OCI-M1 (cell line): ENCODE measurements around the gene MAP3K9.

Source experiments
- DNase-seq: peaks from one replicate; lab custom pipeline; 2025; lab: John Stamatoyannopoulos, UW

Gene MAP3K9

DNA sequence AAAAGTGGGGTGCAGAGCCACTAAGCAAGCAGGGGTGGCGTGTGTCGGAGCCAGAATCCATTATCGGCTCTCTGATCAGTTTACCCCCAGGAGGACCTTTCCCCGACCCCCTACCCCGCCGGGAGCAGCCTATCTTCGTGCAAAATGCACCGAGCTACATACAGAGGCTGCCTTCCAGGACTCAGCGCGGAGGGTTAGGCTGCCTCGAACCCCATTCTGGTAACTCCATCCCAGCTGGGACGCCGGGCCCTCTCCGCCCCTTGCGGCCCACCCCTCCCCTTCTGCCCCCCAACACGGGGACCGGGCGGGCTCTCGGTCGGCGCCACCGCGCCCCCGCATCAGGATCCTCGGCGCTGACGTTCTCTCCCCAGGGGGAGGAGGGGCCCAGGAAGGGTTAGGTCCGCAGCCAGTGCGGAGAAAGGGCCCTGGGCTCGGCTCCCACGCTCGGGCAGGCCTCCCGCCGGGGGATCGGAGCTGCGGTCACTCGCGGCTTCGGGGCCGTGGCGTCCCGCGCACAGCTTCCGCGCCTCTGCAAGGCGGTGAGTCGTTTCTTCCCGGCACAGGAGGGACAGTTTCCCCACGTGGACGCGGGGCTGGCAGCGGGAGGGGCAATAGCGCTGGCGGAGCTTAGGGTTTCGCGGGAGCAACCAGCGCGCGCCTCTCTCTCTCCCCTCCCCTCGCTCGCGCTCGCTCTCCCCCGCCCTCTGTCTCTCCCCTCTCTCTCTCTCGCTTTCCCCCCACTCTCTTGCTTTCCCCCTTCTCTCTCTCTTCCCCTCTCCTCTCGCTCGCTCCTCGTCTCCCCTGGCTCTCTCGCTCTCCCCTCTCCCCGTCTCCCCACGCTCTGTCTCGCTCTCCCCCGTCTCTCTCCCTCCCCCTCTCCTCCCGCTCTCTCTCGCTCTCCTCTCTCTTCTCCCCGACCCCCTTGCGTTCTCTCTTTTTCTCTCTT is 12.5 kb upstream of the MAP3K9 start:
- no peak for DNase-seq

DNA sequence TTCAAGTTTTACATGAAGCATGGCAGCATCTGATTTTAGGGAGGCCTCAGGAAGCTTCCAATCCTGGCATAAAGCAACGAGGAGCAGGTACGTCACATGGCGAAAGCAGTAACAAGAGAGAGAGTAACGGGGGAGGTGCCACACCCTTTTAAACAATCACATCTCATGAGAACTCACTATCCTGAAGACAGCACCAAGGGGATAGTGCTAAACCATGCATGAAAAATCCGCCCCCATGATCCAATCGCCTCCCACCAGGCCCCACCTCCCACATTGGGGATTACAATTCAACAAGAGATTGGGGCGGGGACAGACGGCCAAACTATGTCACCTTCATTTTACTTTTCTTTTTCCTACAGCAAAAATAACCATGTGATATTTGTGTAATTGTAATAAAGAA is 7.2 kb upstream of the MAP3K9 start:
- no peak for DNase-seq

DNA sequence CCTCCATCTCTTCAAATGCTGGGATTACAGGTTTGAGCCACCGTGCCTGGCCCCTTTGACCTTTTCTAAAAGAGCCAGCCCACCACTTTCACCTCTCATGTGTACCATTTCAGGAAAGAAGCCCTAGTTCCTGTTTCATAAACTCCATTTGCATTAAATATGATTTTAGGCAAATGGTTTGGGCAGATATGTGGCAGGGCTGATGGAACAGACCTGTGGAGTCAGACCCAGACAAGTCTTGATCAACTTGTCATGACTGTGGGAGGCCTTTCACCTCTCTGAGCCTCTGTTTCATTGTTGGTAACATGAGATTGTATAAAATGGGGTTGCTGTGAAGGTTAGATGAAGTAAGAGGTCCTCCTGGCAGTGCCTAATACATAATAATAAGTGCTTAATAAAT is 5.2 kb upstream of the MAP3K9 start:
- no peak for DNase-seq

DNA sequence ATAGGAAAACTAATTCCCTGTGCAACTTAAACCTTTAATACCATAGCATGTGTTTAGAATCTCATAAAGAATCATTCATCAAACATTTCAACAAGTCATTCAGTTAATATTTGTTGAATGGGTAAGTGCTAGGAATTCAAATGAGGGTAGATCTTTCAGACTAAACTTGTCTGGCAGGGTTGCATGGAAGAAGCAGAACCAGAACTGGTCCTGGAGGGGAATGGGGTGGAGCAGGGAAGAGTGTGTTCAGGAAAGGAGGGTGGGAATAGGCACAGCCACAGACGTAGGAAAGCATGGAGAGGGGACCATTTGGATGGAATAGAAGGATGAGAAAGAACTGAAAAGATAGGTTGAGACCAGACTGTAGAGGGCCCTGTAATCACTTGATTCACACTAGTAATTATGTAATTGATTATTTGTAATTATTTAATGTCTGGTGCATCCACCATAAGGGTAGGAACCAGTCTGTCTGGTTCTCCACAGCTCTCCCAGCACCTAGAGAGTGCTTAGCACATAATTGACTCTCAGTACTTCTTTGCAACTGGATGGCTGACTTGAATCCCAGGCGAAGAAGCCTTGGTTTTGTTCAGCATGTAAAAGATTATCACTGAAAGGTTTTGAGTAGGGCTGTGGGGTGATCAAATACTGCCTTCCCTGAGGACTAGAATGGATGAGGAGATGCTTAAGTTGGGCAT is 3.0 kb upstream of the MAP3K9 start:
- no peak for DNase-seq

DNA sequence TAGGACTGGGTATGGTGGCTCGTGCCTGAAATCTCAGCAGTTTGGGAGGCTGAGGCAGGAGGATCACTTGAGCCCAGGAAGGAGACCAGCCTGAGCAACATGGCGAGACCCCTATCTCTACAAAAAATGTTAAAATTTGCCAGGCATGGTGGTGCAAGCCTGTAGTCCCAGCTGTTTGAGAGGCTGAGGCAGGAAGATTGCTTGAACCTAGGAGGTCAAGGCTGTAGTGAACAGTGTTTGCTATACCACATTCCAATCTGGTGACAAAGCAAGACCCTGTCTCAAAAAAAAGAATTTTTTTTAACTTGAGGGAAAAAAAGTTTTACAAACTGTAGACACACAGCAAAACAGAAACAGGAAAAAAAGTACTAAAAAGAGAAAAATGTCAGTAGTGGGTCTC is 2.3 kb upstream of the MAP3K9 start:
- no peak for DNase-seq

DNA sequence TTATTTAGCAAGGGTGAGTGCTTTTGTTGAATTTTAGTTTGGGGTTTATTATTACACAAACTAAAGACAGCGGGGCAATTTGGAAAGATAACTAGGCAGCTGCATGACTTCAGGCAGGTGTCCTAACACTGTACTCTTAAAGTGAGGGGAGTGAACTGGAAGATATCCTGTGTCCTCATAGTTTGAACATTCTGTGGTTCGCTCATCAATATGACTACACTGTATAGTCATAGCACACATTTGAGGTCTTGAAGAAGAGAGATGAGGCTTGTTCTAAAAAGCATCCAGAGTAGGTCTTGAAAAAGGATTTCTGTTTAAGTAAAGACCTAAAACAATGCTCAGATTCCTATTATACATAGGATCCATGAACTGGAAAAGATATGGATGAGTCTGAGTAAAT is 1.7 kb upstream of the MAP3K9 start:
- no peak for DNase-seq

DNA sequence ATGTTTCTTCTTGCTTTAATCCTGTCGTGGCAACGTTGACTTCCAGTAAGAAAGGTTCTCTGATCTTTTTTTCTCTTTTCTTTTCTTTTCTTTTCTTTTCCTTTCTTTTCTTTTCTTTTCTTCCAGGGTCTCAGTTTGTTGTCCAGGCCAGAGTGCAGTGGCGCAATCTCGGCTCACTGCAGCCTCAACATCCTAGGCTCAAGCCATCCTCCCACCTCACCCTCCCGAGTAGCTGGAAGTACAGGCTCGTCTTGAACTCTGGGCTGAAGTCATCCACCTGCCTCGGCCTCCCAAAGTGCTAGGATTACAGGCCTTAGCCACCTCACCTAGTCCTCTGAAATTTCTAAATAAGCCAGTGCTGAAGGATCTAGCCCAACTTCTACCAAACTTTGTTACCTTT is 1.3 kb upstream of the MAP3K9 start:
- no peak for DNase-seq

DNA sequence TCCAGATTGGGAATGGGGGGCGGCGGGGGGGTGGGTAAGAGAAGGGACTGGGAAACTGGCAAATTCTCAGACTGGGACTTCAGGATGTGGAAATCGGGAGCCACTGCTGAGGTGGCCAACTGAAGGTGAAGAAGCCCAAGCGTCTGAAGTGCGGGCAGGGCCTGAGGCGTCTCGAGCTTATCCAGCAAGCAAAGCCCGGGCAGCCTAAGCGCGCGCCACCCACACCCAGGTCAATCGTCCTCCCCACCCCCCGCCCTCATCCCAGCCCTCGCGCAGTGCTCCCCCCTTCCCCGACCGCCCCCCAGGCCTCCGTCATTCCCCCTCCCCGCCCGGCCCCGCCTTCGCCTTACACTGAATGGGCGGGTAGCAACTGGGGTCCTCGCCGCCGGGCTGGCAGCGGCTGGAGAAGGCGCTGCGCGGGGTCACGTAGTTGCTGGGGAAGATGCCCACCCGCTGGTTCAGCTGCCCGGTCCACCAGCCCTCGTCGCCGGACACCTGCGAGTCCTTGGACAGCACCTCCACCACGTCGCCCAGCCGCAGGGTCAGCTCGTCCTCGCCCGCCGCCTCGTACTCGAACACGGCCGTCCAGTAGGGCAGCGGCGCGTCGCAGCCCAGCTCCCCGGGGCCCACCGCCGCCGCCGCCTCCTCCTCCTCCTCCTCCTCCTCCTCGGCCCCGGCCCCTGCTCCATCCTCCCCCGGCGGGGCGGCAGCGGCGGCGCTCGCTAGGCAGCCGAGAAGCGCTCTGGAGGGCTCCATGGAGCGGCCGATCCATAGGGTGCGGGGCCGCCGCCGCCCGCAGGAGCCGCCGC is 693 bp downstream of the MAP3K9 start:
- DNase-seq, result no peak

DNA sequence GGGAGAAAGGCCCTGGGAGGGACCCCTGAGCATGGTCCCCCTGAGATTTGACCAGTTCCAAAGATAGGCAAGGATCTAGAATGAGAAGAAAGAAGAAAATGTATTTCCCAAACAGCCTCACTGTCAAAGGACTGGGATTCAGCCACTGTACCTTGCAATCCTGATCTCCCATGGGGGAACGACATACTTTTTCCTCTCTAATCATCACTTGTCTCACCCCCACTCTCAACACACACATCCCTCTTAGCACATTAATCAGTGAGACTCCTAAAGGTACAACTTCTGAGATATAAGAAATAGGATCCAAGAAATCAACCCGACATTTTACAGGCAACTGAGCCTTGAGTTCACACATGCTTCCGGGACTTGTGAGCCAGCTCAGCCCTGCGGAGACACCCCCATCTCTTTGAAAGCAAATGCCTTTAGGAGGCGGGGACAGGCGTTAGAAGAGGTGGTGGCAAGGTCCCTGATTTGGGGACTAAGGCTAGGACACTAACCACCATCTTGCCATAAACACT is 1.4 kb downstream of the MAP3K9 start:
- DNase-seq, result no peak

DNA sequence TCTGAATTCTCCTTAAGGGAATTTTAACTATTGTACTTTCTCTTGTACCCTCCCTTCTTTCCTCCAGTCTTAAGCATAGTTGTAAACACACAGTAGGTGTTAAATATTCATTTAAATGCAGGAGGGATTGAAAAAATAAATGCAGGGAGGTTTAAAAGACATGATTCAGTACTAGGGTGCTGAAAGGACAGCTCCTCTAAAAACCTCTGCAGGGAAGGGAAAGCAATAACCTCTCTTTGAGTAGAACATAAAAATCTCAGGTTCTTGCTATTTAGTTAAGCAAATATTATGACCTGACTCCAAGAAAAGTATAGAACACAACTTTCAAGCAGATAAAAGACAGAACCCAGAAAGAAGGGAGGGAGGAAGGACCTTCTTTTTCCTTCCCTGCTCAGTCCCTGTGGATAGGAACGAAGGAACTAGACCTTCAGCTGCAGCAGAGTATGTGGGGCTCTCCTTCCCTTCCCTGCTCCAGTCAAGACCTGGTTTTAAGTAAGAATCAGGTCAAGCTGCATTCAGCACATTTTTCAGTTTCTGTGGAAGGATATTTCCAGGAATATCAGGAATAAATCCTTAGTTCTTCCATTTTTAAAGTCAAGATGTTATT is 4.7 kb downstream of the MAP3K9 start:
- DNase-seq, result no peak

DNA sequence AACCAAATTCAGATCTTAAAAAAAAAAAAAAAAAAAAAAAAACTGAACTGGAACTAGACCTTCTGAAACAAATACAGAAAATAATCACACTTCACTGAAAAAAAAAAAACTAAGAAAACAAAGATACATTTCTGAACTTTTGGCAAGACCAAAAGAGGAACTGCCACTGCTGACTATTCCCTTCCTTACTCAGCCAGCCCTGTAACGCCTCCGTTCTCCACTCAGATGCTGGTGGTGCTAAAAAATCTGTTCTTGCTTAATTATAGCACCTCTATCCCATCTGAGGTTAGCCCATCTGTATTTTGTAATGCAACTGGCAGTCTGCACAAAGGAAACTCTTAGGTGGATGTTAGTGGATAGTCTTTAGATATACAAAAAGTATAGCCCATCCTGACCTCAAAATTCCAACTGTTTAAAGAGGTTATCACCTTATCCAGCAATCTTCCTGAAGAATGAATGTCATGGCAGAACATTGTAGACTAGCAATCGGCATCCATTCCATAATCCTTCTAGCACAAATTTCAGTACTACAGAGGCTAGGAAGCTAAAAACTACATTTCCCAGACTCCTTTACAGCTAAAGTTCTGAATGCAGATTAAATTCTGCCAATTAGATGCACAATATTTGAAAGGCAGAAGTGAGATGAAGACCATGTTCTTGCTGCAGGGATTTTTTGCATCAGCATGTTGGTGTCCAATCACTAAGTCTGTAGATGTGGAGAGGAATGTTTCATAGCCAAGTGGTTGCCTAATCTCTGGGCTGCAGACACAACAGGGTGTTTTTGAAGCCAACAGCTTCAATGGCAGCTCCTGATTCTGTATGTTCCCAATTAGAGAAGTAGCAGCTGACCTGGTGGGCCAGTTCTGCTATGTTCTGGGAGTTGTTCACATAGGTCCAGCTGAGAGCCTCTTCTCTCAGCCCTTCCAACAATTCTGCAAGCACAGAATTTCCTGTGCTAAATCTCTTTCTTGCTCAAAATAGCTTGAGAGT is 5.7 kb downstream of the MAP3K9 start:
- no peak for DNase-seq

DNA sequence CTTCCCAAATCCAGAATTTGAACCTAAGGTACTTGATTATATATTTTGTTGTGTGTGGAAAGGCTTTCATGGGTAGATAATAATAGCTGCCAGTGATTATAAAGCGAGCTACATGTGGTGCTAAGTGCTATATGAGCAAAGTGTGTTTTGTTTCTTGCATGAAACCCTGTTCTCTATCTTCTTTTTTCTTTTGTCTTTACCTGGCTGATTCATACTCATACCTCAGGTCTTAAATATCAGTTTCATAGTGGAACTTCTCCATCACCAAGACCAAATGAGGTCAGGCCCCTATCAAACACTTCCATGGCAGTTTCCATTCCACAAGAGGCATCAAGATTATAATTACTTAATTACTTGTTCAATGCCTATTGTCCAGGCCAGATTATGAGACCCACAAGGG is 6.9 kb downstream of the MAP3K9 start:
- no peak for DNase-seq

DNA sequence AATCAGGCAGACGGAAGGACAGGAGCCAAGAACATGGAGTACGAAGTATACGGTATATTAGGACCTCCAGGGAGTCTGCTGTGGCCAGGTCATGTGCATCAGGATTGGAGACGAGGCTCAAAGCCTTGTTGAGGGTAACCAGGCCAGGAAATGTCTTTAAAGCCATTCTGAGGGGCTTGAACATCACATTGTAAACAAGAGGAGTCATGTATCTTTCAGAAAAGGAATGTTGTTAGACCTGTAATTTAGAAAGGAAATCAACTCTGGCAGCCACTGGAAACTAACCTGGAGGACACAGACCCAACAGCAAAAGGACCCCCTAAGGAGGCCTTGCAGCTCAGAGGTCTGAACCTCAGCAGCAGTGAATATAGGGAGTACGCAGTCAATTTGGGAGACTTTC is 7.5 kb downstream of the MAP3K9 start:
- DNase-seq, result no peak

DNA sequence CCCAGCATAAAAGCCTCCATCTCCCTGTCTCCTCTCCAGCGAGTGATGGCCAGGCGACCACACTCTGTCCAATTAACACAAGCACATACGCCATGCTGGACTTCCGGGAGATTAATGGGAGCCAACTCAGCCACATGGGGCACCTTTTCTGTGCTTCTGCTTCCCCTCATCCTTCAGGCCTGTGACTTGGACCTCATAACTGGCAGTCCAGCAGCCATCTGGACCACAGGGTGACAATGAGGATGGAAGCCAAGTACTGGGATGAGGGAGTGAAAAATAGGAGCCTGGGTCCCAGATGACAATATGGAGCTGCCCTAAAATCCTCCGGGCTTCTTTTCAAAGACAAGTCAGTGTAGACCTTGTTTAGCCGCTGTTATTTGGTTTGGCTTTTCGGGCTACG is 12.8 kb downstream of the MAP3K9 start:
- DNase-seq, result no peak

DNA sequence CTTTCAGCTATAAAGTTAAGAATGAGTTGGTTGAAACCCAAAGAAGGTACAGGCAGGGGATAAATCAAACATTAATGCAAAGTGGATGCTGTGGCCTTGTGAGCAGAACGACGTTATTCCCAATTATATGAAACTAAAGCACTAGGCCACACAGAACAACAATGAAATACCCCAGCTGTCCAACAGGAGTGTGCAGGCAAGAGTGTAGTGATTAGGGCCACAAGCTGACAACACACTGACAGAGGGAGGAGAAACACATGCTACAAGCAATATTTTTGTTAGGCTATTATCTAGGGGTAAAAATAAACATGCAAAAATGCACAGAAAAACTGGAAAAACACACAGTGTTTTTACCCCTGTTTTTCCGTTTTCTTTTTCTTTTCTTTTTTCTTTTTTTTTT is 15.0 kb downstream of the MAP3K9 start:
- no peak for DNase-seq

DNA sequence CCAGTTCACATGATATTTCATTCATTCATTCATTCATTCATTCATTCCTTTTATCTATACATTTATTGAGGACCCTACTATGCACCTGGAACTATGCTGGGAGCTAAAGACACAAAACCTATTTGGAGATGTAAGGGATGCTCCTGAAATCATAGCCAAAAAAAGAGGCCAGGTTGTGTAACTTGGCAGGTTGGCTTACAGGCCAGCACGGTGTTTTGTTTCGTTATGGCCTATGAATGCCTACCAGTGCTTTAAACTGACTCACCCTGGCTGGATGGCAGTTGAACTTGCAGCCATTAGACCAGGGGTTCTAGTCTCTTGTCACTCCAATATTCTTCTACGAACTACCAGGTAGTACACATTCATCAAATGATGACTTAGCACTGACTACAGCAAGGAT is 15.7 kb downstream of the MAP3K9 start:
- DNase-seq, result no peak

DNA sequence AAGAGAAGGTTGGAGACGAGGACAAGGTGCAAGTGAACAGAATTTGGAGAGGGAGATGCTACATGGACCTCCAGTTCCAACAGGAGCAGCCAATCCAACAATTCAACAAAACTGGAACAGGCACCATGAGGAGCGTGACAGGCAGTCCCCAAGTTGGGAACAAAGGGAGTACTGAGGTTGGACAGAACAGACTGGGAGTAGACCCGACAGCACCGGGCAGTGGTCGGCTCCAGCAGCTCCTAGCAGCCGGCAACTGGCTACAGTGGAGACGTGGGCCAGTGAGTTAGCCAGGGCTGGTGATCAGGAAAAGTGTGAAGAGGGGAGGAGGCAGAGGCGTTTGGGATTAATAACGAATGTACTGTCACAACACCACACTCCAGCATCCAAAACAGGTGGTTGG is 16.4 kb downstream of the MAP3K9 start:
- DNase-seq, result no peak

DNA sequence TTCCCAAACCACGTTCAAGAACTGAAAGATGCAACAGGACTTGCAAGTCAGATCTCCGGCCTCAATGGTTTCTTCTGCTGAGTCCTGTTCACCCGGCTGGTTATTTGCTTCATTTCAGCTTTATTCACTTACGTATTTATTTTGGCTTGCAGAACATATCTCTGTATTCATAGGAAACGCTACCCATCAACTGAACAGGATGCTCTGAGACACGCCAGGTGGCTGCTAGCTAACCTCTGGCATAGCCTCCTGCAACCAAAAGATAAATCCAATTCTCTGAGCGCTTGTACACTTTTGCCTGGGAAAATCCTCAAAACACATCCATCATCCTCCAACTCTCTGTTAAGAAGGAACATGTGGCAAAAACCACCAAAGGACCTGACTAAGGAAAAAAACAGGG is 17.3 kb downstream of the MAP3K9 start:
- DNase-seq, result no peak

DNA sequence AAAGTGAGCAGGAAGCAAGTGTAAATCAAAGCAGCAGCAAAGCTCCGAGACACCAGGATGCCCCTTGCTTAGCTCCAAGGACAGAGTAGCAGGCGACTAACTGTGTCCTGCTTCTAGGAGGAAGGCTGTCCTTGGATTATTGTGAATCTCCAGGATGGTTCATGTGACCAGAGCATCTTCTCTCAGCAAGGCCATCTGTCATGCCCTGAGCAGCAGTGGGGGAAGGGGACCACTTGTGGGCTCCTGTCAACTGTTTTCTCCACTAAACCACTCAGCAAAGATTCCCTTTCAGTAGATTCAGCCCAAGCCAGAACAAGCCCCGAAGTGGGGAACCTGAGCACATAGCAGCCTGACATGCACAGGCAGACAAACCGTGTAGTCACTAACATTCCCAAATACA is 19.4 kb downstream of the MAP3K9 start:
- DNase-seq, result no peak

DNA sequence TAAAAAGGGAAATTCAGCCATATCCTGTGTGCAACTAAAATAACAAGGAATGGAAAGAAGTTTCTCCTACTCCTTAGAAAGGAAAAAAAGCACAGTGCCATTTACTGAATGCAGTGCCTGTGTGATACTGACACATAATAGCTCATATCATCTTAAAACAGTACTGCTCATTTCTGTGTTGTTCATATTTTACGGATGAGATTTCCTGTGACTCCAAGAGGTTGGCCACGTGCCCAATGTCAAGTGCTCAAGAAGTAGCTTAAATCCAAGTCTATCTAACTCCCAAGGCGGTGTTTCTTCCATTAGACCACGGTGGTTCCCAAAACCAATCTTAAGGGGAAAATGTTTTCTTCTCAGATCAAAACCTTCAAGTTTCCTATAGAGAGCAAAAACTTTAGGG is 20.0 kb downstream of the MAP3K9 start:
- no peak for DNase-seq

DNA sequence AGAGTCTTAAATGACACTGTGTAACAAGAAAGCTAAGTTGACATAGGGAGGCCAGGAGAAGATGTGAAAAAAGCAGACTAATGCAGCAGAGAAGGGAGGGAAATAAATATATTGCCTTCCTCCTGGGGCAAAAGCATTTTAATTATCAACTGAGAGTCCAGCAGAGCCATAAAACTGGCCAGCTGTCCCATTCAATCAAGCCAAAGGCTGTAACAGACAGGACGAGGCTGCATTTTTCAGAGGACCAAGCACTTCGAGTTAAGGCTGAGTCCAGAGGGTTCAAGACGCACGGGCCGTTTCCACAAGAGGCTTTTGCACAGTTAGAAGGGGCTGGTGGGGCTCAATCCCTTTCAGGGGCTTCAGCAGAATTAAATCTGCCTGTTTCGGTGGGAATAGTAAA is 20.4 kb downstream of the MAP3K9 start:
- DNase-seq, result no peak
